ENCODE measurements around the gene ACCS.

The ACCS gene

DNA sequence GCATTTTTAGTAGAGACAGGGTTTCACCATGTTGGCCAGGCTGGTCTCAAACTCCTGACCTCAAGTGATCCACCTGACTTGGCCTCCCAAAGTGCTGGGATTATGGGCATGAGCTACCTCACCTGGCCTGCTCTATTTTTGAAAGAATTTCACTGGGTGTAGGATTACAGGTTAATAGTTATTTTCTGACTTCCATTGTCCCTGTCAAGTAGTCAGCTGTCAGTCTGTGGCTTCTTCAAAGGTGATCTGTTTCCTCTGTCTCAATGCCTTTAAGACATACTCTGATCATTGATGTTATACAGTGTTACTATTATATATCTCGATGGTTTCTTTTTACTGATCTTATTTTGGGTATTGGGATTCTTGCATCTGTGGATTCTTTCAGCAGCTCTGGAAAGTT, 19.3 kb downstream of the ACCS start:
- DNase-seq = no peak

GRCh38 chr11:44088377-44088776, 22.3 kb downstream of the ACCS start:
- no peak for DNase-seq

DNA sequence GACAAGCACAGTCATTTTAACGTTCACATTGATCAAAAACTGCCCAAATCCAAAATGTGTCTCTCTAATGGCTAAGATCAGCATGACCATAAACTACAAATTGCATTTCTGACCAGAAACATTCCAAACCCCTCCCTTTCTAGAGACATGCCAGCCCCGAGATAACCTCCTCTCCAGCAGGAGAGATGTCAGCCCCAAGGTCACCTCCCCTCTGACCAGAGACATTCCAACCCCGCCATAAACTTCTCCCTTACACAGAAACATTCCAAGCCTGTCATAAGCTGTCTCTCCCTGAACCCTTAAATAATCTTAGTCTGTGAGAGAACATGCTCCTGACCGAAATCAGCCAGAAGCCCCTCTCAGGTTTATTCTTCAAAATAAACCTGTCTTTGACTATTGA, 22.8 kb downstream of the ACCS start:
- no peak for DNase-seq

GRCh38 chr11:44090539-44090938, 24.5 kb downstream of the ACCS start:
- DNase-seq = no peak

GRCh38 chr11:44094260-44094868, 28.3 kb downstream of the ACCS start:
- DNase-seq = peak in 50 of 56 donors; percentile 9 to 95 (median 58)

DNA sequence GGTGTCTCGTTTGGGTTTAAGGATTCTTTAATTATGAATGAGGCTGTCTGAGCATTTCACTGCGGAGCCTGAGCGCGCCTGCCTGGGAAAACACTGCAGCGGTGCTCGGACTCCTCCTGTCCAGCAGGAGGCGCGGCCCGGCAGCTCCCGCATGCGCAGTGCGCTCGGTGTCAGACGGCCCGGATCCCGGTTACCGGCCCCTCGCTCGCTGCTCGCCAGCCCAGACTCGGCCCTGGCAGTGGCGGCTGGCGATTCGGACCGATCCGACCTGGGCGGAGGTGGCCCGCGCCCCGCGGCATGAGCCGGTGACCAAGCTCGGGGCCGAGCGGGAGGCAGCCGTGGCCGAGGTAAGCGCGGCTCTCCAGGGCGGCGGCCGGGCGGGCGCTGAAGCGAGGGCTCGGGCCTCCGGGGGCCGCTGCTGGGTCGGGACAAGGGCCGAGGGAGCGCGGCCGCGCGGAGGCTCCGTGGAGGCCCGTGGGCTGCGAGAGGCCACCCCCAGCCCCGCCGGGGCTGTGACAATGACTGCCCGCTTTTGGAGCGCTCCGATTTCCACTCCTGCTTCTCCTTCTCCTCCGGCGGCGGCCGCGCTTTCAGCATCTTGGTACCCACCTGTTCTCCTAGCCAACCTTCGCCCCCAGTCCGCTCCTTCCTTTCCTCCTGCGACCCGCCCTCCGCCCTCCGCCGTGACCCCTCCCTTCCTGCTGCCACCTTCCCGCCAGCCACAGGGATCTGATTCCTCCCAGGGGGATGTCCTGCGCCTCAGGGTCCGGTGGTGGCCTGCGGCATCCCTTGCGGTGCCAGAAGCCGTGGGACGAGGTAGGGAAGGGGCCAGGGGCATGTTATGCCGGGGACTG, 29.7 kb downstream of the ACCS start, which contains the start of gene EXT2:
Gene EXT2, plus strand, starts transcription at position 173 of the 854 bp plus-strand sequence. CDS start 12,035 bp downstream, outside the sequence.
- peak in 54 of 56 donors; percentile 43 to 92 (median 80) for DNase-seq

- DNase-seq = peak in 1 of 56 donors; percentile 24
Measured at GRCh38 chr11:44096360-44097185, 30.5 kb downstream of the ACCS start.

DNA sequence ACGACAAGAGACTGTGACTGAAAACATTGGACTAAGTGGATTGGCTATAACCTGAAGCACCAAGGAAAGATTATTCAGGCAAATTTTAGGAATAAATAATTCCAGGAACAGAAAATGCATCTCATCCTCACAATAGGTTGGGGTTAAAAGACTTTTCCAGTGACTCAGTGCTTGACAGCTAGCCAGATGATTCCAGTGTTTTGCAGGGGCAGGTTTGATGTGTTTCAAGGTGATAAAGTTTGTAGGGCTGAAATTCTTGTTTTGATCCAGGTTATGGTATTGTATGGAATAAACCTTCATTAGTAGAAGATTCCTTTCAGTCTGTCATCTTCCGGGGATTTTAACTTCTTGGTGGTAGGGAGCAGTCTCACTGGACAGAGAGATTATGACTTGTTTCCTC, 31.8 kb downstream of the ACCS start:
- DNase-seq = no peak

DNA sequence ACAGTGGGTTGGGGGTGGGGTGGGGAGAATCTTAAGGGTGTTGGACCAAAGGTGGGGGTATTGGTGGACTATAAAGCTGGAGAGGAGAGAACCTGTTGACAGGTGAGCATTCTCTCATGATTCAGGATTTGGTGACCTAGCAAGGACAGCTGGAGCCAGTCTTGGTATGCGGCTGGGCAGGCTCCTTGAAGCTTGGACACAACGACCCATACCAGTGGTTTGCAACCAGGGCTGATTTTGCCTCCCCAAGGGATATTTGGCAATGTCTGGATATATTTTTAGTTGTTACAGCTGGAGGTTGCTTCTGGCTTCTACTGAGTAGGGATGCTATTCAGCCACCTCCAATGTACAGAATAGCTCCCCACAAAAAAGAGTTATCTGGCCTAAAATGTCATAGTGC, 35.0 kb downstream of the ACCS start:
- DNase-seq = no peak

- DNase-seq = no peak
Measured at GRCh38 chr11:44104481-44105294, 38.6 kb downstream of the ACCS start.

DNA sequence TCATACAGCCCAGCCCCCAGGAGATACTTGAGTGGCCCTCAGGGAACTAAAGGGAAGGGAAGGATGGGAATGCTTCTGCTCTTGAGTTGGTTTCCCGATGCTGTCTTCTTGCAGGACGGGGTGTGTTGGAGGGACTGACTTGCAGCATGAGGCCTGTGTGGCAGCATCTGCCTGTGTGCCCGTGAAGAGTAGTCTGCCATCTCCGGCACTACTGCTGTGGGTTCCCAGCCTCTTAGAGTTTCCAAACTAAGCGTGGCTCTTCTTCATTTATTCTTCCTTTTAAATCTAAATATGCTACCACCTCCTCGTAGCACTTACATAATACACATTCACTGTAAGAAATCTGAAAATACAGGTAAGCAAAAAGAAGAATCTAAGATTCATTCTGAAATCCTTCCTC, 42.2 kb downstream of the ACCS start:
- no peak for DNase-seq

- DNase-seq = peak in 28 of 56 donors; percentile 4 to 64 (median 18)
Measured at GRCh38 chr11:44110231-44110679, 44.2 kb downstream of the ACCS start.

GRCh38 chr11:44112091-44112821, 46.2 kb downstream of the ACCS start:
- peak in 4 of 56 donors; percentile 9 to 81 (median 14) for DNase-seq

DNA sequence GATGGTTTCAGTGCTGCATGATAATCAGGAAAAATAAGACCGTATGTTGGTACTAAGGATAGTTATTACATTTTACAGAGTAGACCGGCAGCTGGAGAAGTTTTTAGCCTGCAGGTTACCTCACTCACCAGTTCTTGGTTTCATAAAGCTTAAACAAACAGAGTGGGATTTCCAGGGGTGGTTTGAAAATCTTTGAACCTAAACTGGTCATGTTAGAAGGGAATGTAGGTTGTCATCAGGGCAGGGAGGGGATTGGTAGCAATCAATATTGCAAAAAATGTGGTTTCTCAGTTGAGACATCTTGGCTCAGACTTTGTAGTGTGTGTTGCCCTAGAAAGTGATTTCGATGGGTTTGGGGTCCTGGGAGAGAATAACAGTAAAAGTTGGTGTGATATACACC, 46.9 kb downstream of the ACCS start:
- no peak for DNase-seq

- DNase-seq = no peak
Measured at GRCh38 chr11:44113572-44113971, 47.5 kb downstream of the ACCS start.

DNA sequence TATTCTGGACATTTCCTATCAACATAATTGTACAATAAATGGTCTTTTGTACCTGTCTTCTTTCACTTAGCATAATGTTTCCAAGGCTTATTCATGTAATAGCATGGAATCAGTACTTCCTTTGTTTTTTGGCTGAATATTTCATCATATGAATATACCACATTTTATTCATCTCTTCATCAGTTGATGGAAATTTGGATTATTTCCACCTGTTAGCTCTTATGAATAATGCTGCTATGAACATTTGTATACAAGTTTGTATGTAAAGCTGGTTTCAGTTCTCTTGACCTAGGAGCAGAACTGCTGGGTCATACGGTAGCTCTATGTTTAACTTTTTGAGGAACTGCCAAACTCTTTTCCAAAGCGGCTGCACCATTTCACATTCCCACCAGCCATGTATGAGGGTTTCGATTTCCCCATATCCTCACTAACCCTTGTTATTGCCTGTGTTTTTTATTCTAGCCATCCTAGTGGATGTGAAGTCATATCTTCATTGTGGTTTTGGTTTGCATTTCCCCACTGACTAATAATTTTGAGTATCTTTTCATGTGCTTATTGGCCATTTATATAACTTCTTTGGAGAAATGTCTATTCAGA, 50.3 kb downstream of the ACCS start:
- no peak for DNase-seq

DNA sequence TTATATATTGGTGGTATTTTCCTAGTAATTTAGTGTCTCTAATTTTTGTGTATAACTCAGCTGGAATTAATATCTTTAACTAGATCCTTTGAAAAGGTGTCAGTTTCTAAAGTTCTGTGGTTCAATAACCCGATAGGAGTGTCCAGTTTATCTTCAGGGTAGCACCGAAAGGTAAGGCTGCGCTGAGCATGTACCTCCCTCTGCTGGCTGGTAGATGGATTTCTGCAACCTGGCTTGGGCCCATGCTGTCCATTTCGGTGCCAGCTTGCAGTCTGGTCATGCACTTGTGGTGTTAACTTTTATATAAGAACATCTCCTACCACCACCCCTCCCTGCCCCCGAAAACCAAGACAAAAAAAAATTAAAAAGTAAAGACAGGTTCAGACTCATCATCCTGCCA, 54.1 kb downstream of the ACCS start:
- DNase-seq = no peak

GRCh38 chr11:44125598-44125997, 59.5 kb downstream of the ACCS start:
- no peak for DNase-seq

DNA sequence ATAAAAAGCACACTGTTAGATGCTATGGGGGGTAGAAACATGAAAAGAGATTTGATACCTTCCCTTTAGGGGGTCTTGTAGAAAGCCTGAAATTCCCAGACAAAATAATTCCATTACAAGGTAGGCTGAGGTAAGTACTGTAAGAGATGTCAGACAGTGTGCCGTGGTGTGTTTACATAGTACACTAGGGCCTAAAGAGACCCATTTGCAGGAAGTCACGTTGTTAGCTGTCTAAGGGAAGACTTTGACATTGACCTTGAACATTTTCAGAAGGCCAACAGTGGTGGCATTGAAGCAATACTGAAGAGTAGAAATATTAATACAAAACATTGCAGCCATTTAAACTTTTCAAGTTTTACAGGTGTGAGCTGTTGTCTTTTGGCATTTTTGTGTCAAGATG, 60.2 kb downstream of the ACCS start:
- no peak for DNase-seq

DNA sequence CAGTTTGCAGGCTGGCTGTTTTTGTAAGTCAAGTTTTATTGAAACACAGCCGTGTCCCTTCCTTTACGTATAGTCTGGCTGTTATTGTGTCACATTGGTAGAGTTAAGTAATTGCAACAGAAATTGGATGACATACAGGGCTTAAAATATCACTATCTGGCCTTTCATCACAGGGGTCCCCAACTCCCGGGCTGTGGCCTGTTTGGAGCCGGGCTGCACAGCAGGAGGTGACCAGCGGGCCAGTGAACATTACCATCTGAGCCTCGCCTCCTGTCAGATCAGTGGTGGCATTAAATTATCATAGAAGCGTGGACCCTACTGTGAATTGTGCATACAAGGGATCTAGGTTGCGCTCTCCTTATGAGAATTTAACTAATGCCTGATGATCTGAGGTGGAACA, 61.1 kb downstream of the ACCS start:
- DNase-seq = no peak
